Subcutaneous adipose tissue (tissue), 4 donors: ENCODE results near the gene UBE2G2. TPM values are rescaled to one million over a fixed set of nuclear protein-coding genes. Genes with fewer than 3 reads are reported as not detected.

Experiments used
- CTCF ChIP-seq: fragments of 450-650 bp; IDR thresholded peaks from one replicate; pipeline ENCODE4 v1.5.1; 2016; ENCODE audit warnings: low read depth, mild to moderate bottlenecking, control low read depth, antibody characterized with exemption, moderate library complexity
- total RNA-seq, 4 donors: library from RNA; depleted of rRNA; stranded (reverse); fragments of >200 nt; gene quantifications; one replicate each; pipeline ENCODE4 v1.1.0, GENCODE V29; 2016

The UBE2G2 gene
- total RNA-seq, 4 donors from 2014 or later: 64.4 to 144 (median 100) TPM

- TF ChIP-seq CTCF: no peak
Measured at GRCh38 chr21:44736291-44737004, 65.2 kb downstream of the UBE2G2 start.

GRCh38 chr21:44735821-44736220 is 65.8 kb downstream of the UBE2G2 start:
- no peak for TF ChIP-seq CTCF

- TF ChIP-seq CTCF: no peak
Measured at GRCh38 chr21:44734841-44735240, 66.8 kb downstream of the UBE2G2 start.

- no peak for TF ChIP-seq CTCF
Measured at GRCh38 chr21:44734026-44734745, 67.4 kb downstream of the UBE2G2 start.

GRCh38 chr21:44732956-44733355 is 68.7 kb downstream of the UBE2G2 start:
- TF ChIP-seq CTCF: no peak

GRCh38 chr21:44732263-44732662 is 69.4 kb downstream of the UBE2G2 start:
- TF ChIP-seq CTCF: no peak

GRCh38 chr21:44730951-44731579 is 70.6 kb downstream of the UBE2G2 start:
- TF ChIP-seq CTCF: no peak
